Upper lobe of left lung (tissue), 4 donors: ENCODE measurements around the gene PANK3.

Source experiments
- CTCF ChIP-seq, 6 experiments: fragments of 450-650 bp in 4 of 6; fragments of 200-600 bp in 2 of 6; sonication (generic) in 2 of 6; IDR thresholded peaks; one replicate each; pipeline ENCODE4 v1.5.1; 2016 to 2019; ENCODE audit warnings: antibody characterized with exemption in 6 of 6
- EP300 ChIP-seq, 4 donors: sonication (generic); formaldehyde crosslinking; IDR thresholded peaks; one replicate each; pipeline ENCODE4 v1.5.1; 2017; ENCODE audit warnings: antibody characterized with exemption in 4 of 4, control low read depth in 2 of 4
- POLR2A ChIP-seq, 4 donors: fragments of 450-650 bp; IDR thresholded peaks; one replicate each; pipeline ENCODE4 v1.5.1; 2016 to 2017; ENCODE audit warnings: antibody characterized with exemption in 4 of 4, mild to moderate bottlenecking in 2 of 4
- POLR2AphosphoS5 ChIP-seq, 2 donors: sonication (generic); formaldehyde crosslinking; IDR thresholded peaks; one replicate each; pipeline ENCODE4 v1.5.1; 2017; ENCODE audit warnings: antibody characterized with exemption in 2 of 2

GRCh38 chr5:168612123-168612522, 33.0 kb upstream of the PANK3 start:
- TF ChIP-seq CTCF (IDR thresholded peaks at IDR 0.05) (no peak), POLR2A (IDR thresholded peaks at IDR 0.05) (no peak), EP300 (IDR thresholded peaks at IDR 0.05) (no peak), POLR2AphosphoS5 (IDR thresholded peaks at IDR 0.05) (no peak)
